GM18870 (cell line): Measurements from ENCODE around the gene LRRC37B.
"Not testable (repeated sequence)": the region's sequence is repeated elsewhere in the genome, so short reads cannot be mapped to it uniquely, and the experiment has no call there.

Experiments
- ATAC-seq: cut with Tn5 transposase; IDR thresholded peaks from one replicate; pipeline ENCODE4 v1.9.1; 2021; ENCODE audit warnings: moderate library complexity; ENCODE audit not compliant: unreplicated experiment

LRRC37B gene

DNA sequence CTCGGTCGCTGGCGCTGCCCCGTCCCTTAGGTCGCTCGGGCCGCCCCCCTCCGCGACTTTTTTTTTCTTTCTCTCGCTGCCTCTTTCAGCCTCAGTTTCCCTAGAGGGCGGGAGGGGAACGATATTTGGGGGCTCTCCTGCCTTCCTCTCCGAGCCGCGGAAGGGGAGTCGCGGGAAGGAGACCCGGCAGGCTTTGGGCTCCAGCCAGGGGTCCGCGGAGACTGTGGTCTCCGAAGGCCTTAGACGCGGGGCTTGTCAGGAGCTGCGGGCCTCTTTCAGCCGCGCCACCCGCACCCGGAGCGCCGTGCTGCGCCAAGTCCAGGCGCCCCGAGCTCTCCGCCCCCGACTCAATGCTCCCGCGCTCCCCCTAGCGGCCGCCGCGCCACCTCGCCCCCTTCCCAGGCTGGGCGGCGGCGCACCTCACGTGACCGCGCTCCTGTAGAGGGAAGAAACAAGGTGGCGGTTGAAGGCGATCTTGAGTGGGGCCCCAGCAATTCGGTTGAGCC is at the start of gene LRRC37B:
Gene LRRC37B (plus strand): TSS at position 427 of the 506 bp plus-strand sequence. CDS start 14,010 bp downstream, outside the sequence.
- ATAC-seq, result peak; percentile 54

DNA sequence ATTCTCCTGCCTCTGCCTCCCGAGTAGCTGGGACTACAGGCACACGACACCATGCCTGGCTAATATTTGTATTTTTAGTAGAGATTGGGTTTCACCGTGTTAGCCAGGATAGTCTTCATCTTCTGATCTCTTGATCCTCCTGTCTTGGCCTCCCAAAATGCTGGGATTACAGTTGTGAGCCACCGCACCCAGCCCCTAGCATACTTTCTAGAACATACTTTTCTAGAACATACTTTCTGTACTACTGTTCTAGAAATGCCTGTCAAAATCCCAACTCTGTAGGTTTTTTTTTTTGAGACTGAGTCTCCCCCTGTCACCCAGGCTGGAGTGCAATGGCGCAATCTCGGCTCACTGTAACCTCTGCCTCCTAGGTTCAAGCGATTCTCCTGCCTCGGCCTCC is 43.1 kb upstream of the LRRC37B start:
- not testable (repeated sequence) for ATAC-seq

DNA sequence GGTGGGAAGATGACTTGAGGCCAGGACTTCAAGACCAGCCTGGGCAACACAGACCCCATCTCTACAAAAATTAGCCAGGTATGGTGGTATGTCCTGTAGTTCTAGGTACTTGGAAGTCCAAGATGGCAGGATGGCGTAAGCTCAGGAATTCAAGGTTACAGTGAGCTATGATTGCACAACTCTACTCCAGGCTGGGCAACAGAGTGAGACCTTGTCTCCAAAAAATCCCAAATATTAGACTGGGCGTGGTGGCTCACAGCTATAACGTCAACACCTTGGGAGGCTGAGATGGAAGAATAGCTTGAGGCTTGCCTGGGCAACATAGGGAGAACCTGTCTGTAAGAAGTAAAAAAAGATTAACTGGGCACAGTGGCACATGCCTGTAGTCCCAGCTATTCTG is 39.5 kb upstream of the LRRC37B start:
- ATAC-seq, result no peak

DNA sequence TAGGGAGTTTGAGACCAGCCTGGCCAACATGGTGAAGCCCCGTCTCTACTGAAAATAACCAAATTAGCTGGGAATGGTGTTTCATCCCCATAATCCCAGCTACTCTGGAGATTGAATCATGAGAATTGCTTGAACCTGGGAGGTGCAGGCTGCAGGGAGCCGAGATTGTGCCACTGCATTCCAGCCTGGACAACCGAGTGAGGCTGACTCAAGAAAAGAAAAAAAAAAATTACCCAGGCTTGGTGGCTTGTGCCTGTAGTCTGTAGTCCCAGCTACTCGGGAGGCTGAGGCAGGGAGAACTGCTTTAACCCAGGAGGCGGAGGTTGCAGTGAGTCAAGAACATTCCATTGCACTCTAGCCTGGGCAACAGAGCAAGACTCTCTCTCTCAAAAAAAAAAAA is 36.8 kb upstream of the LRRC37B start:
- ATAC-seq, result not testable (repeated sequence)

DNA sequence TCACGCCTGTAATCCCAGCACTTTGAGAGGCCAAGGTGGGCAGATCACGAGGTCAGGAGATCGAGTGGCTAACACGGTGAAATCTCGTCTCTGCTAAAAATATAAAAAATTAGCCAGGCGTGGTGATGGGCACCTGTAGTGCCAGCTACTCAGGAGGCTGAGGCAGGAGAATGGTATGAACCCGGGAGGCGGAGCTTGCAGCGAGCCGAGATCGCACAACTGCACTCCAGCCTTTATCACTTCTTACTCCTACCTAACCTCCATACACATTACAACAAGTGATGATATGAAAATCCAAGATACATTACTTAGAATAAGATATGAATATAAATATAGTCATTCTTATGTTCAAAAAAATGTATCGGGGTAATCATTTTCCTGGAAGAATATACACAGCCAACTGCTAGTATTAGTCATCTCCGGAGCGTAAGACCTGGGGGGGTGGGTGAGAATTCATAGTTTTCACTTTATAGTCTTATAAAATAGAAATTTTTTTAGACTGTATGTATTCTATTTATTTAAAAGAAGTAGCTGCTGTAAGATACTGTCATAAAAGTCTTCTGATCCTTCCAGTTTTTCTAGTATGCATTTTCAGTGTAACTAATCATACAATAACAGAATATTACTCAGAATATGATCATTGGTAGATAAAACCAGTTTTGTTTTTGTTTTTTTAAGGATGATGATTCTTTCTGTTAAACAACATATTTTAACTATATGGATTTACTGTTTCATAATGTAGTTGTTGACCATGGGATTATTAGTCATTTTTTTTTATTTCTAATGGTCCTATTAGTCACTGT is 32.7 kb upstream of the LRRC37B start:
- not testable (repeated sequence) for ATAC-seq

DNA sequence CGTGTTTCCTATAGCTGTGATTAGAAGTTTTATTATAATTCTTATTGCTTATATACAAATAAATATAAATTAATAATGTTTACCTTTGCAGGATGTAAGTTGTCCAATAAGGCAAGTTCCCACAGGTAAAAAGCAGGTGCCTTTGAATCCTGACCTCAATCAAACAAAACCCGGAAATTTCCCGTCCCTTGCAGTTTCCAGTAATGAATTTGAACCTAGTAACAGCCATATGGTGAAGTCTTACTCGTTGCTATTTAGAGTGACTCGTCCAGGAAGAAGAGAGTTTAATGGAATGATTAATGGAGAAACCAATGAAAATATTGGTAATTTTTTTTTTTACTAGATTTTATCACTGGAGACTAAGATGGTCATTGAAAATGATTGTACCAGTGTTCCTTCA is 31.8 kb upstream of the LRRC37B start:
- not testable (repeated sequence) for ATAC-seq

DNA sequence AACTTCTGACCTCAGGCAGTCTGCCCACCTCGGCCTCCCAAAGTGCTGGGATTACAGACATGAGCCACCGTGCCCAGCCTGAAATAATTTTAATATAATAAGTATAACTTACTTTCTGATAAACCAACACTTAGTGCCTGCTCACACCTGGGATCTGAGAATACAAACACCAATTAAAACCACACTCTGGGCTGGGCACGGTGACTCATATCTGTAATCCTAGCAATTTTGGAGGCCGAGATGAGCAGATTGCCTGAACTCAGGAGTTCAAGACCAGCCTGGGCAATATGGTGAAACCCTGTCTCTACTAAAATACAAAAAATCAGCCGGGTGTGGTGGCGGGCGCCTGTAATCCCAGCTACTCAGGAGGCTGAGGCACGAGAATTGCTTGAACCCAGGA is 15.4 kb upstream of the LRRC37B start:
- ATAC-seq, result not testable (repeated sequence)

DNA sequence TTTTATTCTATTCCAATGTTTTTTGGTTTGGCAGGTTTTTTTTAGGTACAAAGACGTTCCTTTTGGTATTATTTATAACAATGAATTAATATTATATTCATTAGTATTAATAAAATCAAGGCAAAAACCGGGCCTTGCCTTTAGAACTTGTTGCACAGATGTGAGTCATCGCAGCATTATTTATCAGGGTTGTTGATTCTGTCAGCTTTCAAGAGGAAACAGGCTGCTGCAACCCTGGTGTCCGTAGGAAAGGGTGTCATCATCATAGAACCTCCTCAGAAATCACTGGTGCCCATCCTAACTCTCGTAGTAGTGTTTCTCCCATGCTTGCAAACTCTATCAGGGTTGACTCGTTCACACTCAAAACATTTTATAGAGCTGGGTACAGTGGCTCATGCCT is 10.2 kb upstream of the LRRC37B start:
- no peak for ATAC-seq

DNA sequence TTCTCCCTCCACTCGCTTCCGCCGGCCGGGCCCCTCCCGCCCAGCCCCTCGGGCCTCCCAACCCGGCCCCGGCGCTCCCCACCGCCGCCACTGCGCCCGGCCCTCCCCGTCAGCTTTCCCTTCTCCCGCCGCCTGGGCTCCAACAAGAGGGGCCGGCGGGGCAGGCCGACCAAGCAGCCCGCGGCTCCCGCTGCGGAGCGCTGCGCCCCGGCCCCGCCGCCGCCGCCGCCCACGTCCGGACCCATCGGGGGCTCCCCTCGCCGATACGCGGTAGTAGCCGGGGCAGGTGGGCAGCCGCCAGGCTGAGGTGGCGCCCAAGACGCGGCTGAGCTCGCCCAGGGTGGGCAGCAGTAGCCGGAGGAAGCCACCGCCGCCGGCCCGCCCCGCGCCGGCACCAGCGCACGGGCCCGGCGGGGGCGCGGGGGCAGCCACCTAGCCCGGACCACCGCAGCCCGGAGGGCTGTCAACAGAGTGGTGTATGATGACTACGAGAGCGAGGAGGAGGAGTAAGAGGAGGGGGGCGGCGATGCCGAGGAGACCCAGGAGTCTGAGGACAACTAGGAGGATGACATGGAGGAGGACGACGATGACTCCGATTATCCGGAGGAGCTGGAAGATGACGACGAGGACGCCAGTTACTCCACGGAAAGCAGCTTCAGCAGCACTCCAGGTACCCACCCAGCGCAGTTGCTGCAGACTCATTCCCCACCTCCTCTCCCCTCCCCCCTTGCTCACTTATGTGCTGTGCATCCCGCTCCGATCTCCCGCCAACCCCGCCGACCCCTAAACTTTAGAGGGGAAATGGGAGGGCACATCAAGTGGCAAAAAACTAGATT is 498 bp downstream of the LRRC37B start:
- ATAC-seq, result peak; percentile 19

DNA sequence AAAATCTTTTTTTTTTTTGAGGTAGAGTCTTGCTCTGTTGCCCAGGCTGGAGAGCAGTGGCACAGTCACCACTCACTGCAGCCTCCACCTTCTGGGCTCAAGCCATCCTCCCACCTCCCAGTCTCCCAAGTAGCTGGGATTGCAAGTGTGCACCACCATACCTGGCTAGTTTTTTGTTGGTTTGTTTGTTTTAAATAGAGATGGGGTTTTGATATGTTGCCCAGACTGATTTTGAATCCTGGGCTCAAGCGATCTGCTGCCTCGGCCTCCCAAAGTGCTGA is 2.0 kb downstream of the LRRC37B start:
- no peak for ATAC-seq

DNA sequence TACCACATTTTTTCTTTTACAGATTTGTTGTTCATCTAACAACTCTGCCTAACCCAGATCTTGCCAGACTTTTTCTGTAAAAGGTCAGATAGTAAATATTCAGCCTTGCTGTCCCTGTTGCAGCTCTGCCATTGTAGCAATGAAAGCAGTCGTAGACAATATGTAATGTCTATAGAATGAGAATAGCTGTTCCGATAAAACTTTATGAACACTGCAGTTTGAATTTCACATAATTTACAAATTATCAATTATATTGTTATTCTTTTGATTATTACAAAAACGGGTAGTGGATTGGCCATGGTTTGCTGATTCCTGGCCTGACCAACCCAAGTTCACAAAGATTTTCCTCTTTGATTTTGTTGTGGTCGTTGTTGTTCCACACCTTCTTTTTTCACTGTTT is 2.9 kb downstream of the LRRC37B start:
- ATAC-seq, result no peak

DNA sequence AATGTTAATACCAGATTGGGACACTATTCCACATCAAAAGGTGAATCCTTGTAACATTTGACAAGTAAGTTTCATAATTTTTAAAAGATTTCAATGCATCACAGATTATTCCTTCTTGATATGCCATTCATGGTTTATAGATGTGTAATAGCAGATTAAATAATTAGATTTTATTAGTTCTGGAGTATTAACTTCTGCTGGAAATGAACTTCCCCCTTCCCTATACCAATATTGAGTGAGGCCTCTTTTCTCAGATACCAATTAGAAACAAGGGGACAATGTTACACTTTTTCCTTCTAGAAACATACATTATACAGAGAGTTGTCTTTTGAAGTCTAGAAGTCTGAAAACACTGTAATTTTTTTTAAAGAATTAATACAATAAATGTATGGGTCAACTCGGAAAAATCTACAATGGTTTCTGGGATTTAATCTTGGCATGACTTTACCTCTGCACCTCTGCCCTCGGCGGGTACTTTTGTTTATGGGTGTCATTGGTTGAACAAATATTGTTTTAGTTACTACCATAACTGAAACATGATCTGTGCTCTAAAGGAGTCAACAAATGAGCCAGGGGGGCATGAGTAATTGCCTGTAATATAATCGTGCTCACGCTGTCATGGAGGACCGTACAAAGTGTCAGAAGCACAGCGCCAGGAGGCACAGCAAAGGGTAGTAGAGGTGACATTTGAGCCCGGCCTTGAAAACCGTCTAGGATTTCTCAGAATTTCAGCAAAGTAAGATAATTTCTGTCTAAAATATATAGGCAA is 8.2 kb downstream of the LRRC37B start:
- ATAC-seq, result no peak

DNA sequence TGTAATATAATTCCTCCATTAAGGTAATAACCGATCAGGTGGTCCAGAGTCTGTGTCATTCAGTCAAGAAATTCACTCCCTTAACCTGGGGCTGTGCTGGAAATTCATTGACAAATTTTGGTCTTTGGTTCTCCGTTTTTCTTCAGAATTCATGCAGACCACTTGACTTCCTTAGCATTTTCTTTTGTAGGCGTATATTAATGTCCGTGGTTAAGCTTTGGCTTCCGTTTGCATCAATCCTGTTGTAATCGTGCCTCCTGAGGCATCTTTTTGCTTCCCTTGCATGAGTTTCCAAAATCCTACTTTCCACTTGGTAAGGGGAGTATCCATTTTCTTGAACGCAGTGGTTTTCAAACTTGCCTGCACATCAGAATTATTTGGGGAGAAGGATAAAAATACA is 9.0 kb downstream of the LRRC37B start:
- ATAC-seq, result no peak

DNA sequence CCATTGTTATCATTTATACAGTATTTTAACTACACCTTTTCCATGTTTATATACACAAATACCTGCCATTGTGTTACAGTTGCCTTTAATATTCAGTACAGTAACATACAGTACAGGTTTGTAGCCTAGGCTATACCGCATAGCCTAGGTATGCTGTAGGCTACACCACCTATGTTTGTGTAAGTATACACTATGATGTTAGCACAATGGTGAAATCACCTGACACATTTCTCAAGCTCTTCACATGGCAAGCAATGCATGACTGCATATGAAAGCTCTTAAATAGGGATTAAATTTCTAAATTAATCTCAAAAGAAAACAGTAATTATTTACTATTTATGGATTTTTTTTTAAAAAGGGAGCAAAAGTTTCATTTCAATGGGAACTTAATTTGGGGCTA is 12.0 kb downstream of the LRRC37B start:
- ATAC-seq, result no peak

DNA sequence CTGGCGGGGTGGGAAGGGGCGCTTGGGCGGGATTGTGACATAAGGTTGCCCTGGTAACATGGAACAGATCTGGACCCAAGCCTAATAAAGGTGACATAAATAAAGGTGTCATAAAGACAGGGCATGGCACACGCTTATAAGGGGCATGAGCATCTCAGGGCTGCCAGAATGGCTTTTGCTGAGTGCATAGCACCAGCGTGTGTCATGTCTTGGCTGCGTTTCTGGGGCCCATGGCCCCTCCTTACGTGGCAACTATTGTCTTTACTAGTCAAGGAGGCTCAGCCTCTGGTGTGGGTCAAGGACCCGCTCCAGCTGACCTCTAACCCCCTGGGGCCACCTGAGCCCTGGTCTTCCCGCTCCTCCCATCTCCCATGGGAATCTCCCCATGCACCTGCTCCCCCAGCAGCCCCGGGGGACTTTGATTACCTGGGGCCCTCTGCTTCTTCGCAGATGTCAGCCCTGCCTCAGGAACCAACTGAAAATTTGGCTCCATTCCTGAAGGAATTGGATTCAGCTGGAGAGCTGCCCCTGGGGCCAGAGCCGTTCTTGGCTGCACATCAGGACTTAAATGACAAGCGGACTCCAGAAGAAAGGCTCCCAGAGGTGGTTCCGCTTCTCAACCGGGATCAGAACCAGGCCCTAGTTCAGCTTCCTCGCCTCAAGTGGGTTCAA is 13.9 kb downstream of the LRRC37B start:
- no peak for ATAC-seq

DNA sequence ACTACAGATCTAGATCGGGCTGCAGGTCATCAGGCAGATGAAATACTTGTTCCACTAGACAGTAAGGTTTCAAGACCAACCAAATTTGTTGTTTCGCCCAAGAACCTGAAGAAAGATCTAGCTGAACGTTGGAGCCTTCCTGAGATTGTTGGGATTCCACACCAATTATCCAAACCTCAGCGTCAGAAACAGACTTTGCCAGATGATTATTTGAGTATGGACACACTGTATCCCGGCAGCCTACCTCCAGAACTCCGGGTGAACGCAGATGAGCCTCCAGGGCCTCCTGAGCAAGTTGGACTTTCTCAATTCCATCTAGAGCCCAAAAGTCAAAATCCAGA is 14.4 kb downstream of the LRRC37B start:
- ATAC-seq, result no peak

DNA sequence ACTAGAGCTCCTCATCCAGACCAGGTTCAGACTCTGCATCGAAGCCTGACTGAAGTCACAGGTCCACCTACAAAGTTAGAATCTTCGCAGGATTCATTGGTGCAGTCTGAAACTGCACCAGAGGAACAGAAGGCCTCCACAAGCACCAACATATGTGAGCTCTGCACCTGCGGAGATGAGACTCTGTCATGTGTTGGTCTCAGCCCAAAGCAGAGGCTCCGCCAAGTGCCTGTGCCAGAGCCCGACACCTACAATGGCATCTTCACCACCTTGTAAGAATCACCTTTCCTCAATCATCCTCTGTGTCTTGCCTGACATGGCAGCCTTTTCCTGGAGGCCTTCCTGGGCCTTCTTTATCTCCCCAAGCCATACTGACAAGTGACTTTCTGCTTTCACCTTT is 15.4 kb downstream of the LRRC37B start:
- ATAC-seq, result not testable (repeated sequence)

DNA sequence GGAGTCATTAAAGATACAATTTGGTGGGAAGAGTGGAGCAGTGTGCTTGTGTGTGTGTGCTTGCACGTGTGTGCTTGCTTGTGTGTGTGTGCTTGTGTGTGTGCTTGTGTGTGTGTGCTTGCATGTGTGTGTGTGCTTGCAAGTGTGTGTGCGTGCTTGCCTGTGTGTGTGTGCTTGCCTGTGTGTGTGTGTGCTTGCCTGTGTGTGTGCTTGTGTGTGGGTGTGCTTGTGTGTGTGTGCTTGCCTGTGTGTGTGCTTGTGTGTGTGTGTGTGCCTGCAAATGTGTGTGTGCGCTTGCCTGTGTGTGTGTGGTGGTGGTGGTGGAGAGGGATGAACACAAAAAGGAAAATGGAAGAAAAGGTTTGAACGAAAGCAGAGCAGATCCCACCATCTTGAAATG is 20.1 kb downstream of the LRRC37B start:
- not testable (repeated sequence) for ATAC-seq

DNA sequence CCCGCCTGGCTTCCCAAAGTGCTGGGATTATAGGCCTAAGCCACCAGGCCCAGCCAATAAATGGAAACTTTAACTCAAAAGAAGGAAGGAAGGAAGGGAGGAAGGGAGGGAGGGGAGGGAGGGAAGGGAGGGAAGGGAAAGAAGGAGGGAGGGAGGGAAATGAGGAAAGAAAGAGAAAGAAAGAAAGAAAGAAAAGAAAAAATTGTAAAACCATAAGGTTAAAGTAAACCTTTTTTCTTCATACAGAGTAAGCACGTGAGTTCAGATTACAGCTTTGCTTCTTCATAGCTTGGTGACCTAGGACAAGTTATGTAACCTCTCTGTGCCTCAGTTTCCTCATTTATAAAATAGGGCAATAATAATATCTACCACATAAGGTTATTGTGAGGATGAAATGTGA is 26.0 kb downstream of the LRRC37B start:
- no peak for ATAC-seq

DNA sequence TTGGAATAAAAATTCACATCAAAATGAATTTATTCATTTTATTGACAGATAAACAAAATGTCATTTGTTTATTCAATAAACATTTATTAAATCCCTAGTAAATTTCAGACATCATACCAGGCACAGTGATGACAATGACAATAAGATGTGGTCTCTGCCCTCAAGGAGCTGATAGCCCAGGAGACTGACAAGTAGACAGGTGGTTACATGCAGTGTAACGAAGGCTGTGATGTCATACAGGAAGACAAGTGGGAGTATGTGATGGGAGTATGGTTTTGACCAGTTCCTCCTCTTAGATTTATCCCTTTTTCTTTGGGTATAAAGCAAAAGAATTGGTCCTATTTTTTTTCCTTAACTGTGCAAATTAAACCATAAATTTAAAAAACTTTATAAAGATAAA is 26.6 kb downstream of the LRRC37B start:
- ATAC-seq, result not testable (repeated sequence)

DNA sequence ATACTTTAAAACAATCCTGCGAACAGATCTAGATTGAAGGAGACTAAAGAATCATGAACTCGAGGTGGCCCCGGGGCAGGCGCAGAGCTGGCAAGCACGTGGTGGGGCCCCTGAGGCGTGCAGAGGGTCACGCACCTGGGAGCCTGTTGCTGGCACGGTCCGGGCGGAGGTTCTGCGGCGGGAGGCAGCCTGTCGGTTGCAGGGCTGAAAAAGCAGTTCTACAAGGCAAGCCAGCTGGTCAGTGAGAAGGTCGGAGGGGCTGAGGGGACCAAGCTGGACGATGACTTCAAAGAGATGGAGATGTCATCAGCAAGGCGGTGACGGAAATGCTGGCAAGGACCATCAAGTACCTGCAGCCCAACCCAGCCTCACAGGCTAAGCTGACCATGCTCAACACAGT is 33.1 kb downstream of the LRRC37B start:
- not testable (repeated sequence) for ATAC-seq
